Ureter (tissue), 1 donor: ENCODE data around the gene GPX5. TPM values are rescaled to one million over a fixed set of nuclear protein-coding genes. Genes with fewer than 3 reads are reported as not detected.
A peak's percentile ranks its signal among the peaks of the same experiment; 100 is the strongest.
"Not testable (repeated sequence)": the region's sequence is repeated elsewhere in the genome, so short reads cannot be mapped to it uniquely, and the experiment has no call there.

ENCODE experiments used
- DNase-seq: peaks from one replicate; pipeline ENCODE4 v3.0.0-alpha.2; 2020; ENCODE audit warnings: low spot score
- total RNA-seq: library from RNA; stranded (reverse); gene quantifications from one replicate; pipeline ENCODE4 v1.2.4, GENCODE V29; 2023
- donor health status: DM: yes; HTN: yes; CAD: no.

Gene GPX5, protein sequence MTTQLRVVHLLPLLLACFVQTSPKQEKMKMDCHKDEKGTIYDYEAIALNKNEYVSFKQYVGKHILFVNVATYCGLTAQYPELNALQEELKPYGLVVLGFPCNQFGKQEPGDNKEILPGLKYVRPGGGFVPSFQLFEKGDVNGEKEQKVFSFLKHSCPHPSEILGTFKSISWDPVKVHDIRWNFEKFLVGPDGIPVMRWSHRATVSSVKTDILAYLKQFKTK
- total RNA-seq = not detected

DNA sequence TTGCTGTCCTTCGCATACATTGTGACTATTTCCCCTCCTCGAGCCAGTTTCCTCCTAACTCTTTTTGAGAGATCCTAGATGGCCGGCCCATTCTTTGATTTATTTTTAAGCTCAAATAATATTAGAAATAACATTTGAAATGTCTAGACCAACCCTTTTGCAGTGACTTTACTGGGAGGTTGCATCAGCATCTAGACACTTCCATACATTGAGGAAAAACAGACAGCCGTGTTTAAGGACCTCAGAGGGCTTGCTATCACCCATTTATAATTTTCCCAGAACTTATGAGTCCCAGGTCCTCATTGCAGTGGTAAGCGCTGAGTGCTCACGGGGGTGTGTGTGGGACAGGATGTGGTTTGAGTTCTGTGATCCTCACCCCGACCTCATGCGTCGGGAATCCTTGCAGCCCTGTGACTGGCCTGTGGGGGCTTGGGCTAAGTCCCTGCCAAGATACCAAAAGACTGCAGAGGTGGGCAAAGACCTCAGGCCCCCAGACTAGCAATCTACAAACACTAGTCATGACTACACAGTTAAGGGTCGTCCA is at the start of gene GPX5:
GPX5 (plus strand) TSS at position 386 of the 544 bp plus-strand sequence; CDS start at position 519, 133 bp downstream.
- DNase-seq = no peak

DNA sequence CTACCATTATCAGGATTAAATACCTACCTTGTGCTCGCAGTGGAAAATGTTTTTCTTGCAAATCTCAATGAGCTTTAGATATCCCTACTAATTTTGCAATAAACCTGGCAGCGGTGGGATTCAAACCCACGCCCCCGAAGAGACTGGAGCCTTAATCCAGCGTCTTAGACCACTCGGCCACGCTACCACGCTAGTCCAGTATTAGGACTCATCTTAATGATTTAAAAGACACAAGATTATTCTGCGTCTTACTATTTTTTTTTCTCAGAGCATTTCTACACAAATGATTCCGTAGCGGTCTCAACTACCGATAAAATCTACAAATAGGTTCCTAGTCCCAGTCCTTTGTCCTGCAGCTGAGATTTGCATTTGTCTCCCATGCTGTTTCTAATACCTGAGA is 47.2 kb upstream of the GPX5 start:
- DNase-seq = no peak

DNA sequence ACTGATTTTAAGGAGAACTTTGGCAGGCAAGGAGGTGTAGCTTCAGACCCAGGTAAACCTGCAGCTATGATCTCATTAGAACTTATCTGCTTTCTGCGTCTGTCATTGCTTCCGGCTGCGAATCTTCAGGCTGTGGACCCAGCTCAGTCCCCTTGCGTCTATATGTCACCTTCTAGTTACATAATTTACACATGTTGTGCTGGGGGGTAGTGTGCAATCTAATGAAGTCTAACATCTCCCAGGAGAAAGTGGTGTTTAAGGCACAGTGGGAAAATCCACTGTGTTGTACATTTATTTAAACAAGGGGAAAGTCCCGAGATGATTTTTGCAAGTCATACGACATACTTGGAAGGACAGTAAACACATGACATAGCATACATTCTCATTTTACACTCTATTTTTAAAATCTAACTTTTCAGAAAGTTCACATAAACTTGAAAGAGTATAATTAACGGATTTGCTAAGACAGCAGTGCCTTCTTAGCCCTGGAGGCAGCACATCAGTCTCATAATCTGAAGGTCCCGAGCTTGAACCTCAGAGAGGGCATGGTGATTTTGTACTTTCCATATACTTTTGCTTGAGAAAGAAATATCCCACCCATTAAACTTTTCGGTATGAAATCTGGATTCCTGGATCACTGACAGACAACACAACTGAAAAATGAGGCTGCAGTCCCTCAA is 45.3 kb upstream of the GPX5 start:
- DNase-seq = no peak

DNA sequence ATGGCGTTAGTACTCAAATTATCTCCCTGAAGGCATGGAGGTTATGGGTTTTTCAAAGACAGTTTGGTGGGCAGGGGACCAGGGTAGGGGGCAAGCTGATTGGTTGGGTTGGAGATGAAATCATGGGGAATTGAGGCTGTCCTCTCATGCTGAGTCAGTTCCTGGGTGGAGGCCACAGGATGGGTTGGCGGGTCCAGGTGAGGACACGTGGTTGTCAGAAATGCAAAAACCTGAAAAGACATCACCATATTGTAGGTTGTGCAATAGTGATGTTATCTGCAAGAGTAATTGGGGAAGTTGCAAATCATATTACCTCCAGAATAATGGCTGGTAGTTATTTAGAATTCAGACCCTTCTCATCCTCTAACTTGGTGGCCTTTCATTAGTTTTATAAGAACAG is 40.2 kb upstream of the GPX5 start:
- DNase-seq = no peak

DNA sequence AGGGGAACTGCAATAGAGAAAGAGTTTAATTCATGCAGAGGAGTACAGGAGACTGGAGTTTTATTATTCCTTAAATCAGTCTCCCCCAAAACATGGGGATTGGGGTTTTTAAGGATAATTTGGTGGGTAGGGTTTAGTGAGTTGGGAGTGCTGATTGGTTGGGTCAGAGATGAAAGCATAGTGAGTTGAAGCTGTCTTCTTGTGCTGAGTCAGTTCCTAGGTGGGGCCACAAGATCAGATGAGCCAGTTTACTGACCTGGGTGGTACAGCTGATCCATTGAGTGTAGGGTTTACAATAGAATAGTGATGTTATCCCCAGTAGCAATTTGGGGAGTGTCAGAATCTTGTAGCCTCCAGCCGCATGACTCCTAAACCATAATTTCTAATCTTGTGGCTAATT is 39.1 kb upstream of the GPX5 start:
- no peak for DNase-seq

DNA sequence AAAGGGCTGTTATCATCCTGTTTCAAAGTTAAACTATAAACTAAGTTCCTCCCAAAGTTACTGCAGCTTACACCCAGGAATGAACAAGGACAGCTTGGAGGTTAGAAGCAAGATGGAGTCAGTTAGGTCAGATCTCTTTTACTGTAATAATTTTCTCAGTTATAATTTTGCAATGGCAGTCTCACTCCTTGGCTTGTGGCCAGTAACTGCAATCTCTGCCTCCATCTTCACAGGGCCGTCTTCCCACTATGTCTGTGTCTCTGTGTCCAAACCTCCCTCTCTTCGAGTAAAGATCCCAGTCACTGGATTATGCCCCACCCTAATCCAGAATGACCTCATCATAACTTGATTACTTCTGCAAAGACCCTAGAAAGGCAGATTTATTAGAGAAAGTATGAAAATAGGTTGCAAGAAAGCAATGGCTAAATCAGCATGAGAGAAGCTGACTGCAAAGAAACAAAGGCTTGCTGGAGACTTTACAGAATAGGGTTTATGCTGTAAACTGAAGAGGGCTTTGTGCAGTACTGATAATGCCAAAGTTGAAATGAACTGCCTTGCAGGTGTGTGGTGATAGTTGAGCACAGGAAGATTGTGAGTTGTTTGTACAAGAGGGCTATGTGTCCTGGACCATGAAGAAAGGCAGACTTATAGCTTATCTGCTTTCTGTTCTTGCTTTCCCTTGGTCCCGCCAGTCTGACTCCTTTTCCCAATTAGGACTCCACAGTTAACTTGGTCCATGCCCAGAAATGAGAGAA is 38.5 kb upstream of the GPX5 start:
- no peak for DNase-seq

DNA sequence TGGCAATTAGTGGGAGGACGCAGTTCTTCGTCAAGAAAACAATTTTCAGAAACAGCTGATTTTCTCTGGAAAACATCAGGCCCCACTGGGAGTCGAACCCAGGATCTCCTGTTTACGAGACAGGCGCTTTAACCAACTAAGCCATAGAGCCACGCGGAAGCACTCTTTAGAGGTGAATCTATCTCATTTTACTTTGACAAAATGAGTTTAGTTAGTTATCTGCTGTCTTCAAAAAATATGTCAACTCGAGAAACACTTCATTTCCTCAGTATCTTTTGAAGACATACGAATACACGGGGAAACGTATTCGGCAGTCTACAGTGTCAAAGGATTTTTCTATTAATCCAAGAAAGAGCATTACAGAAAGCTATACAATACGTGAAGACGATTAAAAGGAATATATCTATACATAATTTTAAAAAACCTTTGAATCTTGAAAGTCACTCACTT is 36.7 kb upstream of the GPX5 start:
- DNase-seq = no peak

DNA sequence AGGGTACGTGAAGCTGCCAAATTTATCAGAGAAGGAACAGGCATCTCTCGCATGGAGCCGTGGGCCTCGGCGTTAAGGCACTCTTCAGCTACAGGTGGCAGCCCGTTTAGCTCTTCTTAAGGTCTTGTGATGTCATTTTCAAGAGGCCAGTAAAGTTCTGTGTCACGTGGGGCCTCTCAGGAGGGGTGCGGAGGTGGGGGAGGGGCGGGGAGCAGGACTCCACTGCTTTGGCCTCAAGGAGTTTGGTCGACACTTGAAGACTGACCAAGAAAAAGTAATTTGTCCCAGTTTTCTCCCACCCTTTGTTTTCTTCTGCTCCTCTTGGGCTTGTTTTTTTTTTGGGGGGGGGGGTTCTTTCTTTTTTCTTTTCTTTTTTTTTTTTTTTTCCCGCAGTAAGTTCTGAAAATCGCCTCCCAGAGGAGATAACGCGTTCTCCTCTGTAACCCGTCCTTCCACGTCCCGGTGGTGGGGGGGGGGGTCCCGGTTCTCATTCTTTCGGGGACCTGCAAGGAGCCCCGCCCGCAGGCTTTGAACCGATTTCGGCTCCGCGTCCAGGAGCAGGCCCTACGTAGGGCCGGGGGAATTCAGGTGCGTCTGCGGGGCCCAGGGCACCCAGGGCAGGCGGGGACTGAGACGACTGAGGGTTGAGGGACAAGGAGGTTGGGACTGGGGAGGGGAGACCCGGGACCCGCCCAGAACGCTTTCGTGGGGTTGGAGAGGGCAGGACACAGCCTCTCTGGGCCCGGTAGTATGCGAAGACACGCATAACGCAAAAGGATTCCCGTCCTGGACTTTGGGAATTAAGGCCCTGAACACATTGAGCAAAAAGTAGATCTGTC is 36.1 kb upstream of the GPX5 start:
- DNase-seq = peak; percentile 55

DNA sequence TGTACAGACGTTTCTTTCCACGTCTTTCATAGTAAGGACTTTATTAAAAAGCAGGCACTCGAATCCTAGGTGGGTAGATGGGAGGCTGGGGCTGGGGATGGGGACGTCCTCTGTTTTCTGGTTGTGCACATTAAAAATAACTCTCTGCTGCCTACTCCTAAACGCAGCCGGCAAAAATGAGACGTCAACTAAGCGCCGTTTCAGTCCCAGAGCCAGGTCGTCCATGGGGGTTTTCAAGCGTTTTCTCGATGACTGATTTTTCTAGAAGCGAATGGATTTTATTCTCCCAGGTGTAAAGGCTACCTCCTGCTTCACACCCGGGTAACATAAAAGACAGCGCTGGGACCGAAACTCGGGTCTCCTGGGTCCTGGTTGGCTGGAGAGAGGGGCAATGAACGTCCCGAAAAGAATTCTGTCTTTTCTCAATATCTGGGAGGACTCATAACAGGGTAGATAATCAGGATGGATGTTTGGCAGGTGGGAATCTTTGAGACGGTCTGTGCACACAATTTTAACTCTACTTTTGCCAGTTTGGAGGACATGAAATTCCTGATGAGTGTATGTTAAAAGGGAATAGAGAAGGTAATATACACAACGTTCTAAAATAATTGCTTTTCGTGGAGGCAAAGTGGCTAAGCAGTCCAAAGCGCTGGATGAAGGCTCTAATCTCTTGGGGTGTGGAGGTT is 35.3 kb upstream of the GPX5 start:
- DNase-seq = no peak

DNA sequence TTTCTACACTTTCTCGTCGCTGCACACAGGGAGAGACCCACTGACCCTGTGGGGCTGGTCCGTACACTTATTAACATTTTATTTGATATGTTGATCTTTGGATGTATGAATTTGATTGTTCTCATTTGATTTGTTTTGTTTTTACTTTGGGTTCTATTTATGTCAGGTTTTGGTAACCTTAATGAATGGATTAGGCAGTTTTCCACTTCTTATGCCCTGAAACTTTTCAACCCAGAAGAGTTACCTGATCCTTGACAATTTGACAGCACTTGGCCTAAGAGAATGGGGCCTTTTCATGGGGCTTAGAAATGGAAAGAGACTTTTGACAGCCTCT is 33.7 kb upstream of the GPX5 start:
- DNase-seq = no peak

DNA sequence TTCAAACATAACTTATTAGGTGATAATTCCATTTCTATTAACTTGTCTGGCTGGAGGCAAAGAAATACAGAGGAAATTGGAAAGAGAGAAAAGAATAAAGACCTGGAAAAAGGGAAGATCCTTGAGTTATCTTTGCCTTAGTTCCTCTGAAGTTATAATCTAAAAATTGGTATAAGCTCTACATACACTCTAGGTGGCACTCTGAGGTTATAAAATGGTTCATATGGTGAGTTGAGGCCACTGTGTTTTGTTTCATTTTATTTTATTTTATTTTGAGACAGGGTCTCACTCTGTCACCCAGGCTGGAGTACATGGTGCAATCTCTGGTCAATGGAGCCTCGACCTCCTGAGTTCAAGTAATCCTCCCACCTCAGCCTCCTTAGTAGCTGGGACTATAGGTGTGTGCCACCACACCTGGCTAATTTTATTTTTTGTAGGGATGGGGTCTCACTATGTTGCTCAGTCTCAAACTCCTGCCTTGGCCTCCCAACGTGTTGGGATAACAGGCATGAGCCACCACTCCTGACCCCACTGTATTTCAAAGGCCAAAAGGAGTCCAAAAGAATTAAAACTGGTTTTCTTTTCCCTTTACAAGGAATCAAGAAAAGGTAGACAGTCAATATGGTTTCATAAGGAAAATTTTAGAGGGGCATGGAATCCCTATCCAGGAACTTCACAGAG is 29.4 kb upstream of the GPX5 start:
- DNase-seq = no peak

DNA sequence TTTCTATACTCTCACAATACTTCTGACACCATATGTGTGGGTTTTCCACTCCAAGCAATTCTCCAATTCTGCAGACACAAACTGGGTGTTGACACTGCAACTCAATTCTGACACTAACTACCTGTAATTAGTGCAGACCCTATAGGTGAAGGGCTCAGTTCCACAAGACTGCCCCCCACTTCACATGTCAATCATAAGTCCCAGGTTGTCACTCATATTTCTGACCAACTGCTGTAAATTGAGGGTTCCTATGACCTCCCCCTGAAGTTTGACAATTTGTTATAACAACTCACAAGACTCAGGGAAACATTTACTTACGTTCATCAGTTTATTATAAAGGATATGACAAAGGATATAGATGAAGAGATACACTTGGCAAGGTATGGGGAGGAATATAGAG is 28.4 kb upstream of the GPX5 start:
- DNase-seq = no peak

DNA sequence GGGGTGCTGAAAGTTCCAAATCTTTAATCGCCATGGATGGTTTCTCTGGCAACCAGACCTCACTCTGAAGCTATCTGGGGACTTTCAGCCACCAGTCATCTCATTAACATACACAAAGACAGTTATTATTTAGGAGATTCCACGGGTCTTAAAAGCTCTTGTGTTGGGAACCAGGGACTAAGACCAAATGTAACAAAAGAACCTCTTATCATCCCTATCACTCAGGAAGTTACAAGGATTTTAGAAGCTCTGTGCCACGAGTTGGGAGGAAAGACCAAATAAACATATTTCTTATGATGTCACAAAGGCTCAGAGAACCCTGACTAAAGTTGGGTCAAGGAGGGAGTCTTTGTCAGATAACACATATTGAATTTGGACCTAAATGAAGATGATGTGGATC is 27.8 kb upstream of the GPX5 start:
- DNase-seq = no peak

DNA sequence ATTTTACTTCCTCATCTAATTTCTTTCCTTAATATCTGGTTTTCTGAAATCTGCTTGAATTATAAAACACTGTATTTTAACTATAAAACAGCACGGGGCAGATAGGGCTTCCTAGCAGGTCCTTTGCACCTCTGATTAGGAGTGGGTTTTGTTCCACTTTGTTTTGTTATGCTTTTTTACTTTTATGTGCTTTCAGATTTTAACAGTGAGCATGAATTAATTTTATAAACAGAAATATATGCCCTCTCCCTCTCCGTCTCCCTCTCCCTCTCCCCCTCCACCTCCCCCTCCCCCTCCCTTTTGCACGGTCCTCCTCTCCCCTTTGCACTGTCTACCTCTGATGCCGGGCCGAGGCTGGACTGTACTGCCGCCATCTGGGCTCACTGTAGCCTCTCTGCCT is 24.4 kb upstream of the GPX5 start:
- DNase-seq = no peak

DNA sequence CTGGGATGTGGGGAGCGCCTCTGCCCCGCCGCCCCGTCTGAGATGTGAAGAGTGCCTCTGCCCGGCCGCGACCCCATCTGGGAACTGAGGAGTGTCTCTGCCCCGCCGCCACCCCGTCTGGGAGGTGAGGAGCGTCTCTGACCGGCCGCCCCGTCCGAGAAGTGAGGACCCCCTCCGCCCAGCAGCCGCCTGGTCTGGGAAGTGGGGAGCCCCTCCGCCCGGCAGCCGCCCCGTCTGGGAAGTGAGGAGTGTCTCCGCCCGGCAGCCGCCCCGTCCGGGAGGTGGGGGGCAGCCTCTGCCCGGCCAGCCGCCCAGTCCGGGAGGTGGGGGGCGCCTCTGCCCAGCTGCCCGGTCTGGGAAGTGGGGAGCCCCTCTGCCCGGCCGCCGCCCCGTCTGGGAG is 23.5 kb upstream of the GPX5 start:
- not testable (repeated sequence) for DNase-seq

DNA sequence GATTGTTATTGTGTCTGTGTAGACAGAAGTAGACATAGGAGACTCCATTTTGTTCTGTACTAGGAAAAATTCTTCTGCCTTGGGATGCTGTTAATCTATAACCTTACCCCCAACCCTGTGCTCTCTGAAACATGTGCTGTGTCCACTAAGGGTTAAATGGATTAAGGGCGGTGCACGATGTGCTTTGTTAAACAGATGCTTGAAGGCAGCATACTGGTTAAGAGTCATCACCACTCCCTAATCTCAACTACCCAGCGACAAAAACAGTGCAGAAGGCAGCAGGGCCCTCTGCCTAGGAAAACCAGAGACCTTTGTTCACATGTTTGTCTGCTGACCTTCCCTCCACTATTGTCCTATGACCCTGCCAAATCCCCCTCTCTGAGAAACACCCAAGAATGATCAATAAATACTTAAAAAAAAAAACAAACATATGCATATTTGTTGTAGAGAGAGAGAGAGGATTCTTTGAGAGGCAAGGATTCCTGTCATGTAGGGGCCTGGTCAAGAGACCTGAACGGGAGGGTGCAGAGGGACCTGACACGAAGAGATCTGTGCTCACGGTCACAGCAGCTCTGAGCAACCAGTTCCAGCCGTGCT is 22.9 kb upstream of the GPX5 start:
- not testable (repeated sequence) for DNase-seq

DNA sequence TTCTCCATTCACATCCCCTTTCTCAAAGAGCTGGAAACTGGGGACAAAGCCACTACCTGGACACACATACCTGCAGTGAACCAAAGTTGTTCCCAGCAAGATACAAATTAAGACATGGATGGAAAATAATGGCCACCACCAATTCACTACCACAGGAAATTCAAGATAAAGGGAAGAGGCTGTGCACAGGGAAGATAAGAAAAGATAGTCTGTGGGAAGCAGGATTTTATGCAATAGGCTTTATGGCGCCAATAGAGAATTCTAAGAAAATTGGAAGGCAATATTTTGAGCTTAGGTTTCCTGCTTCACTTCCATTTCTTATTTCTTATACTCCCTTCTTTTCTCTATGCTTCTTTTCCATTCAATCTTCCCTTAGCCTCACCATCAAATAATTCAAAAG is 19.9 kb upstream of the GPX5 start:
- no peak for DNase-seq

DNA sequence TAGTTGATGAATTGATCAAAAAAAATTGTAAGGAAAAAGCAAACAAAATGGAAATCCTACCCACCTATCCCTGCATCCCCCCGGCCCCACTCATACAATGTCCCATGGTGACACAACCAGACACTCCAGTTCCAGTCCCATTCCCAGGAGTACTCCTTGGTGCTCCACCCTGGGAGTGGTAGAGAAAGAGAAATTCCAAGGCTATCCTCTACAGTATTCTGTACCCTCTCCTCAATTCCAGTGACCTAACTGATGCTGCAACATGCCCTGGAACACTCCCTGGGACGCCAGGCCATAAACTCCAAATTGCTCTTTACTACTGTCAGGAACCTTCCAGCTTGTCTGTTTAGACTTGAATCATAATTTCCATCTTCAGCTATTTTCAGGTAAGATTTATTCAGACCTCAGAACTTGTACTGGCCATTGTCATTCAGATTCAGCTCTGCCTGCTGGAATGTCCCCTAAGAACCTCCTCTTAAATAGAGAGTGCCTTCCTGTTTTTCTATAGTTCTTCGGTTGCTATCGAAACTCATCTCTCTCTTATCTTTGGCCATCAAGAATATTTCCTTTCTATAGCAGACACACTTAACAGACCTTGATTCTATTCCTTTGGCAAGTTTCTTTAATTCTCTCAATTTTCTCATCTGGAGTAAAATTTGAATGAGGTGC is 18.7 kb upstream of the GPX5 start:
- no peak for DNase-seq

DNA sequence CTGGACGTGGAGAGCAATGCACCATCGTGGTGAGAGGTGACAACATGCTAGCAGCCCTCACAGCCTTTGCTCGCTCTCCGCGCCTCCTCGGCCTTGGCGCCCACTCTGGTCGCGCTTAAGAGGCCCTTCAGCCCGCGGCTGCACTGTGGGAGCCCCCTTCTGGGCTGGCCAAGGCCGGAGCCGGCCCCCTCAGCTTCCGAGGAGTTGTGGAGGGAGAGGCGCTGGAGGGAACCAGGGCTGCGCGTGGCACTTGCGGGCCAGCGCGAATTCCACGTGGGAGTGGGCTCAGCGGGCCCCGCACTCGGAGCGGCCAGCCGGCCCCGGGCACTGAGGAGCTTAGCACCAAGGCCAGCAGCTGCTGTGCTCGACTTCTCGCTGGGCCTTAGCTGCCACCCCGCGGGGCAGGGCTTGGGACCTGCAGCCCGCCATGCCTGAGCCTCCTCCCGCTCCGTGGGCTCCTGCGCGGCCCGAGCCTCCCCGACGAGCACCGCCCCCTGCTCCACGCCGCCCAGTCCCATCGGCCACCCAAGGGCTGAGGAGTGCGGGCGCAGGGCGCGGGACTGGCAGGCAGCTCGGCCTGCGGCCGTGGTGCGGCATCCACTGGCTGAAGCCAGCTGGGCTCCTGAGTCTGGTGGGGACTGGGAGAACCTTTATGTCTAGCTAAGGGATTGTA is 13.9 kb upstream of the GPX5 start:
- no peak for DNase-seq
